Measurements from ENCODE around the gene PPP4R3B.

DNA sequence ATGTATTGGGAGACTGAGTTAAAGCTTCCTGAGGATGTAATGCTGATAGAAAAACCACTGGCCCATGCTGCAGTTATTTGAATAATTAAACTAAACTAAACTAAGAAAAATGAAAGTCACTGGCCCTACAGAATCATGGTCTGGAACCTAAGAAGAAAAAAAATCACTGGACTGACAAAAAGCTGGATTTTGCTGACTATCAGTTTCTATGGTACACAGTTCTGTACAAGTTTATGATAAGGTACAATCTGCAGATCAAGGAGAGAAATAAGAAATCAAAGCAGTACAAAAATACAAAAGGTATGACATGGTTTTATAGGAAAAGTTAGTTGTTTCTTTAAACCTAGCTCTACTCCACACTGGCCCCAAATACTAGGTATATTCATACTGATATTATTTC lies 15.6 kb downstream of the PPP4R3B start:
- TF ChIP-seq CTCF (IDR thresholded peaks at IDR 0.05), result no peak
- TF ChIP-seq EZH2 (IDR thresholded peaks at IDR 0.05; ENCODE audit: borderline replicate concordance, insufficient read depth, low read depth, low read length, poor library complexity, severe bottlenecking), result no peak

Data from B cell (primary cell).